IPS-NIHi7 (cell line): ENCODE measurements around the gene DGKZ.
A peak's percentile ranks its signal among the peaks of the same experiment; 100 is the strongest.

Experiments
- DNase-seq: peaks from one replicate; pipeline ENCODE4 v3.0.0; 2012; ENCODE audit warnings: mixed read lengths; ENCODE audit errors: extremely low spot score

Gene DGKZ

DNA sequence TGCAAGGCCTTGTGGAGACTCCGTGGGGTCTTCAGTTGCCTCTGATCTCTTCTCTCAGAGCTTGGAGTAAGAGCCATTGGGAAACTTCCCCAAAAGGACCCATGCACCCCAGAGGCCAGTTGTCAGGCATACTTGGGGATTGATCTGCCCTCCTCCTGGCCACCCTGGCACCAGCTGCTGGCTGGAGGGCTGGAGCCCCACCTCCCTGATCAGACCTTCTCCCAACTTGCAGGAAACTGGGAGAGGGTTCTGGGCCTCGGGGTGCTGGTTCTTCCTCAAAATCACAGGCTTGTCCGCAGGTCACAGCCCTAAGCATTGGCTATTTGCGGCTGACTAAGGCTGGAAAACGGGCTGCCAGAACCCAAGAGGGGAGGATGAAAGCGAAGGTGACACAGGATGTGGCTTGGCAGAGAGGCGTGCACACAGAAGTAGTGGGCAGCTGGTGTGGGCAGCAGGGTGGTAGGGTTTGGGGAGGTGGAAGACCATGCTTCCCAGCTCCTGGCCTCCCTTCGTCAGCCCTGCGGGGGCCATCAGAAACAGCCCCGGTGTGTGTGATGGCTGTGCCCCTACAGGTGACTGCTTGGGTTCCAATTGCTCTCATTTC lies 1.3 kb upstream of the DGKZ start:
- DNase-seq = no peak

DNA sequence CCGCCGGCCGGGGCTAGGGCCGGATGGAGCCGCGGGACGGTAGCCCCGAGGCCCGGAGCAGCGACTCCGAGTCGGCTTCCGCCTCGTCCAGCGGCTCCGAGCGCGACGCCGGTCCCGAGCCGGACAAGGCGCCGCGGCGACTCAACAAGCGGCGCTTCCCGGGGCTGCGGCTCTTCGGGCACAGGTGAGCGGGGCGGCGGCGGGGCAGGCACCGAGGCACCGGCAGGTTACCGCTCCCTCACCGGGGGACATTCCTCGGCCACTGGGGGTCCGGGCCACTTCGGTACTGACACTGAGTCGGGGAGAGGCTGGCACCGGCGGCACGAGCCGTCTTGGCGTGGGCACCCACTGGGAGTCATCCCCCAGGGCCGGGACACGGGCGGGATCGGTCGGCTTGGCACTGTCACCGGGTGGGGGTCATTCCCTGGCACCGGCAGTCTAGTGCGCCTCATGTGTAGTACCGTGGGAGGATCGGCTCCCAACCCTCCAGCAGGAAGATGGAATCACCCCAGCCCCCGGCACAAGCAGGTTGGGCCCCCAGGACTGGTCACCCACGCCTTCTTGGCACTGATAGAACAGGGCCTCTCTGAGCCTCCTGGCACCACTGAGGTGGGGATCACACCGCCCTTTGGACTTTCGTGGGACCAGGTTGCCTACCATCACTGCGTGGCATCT lies 511 bp downstream of the DGKZ start:
- DNase-seq = no peak

GRCh38 chr11:46348566-46349401 lies 1.5 kb downstream of the DGKZ start:
- DNase-seq = no peak

GRCh38 chr11:46350695-46351094 lies 3.4 kb downstream of the DGKZ start:
- no peak for DNase-seq

DNA sequence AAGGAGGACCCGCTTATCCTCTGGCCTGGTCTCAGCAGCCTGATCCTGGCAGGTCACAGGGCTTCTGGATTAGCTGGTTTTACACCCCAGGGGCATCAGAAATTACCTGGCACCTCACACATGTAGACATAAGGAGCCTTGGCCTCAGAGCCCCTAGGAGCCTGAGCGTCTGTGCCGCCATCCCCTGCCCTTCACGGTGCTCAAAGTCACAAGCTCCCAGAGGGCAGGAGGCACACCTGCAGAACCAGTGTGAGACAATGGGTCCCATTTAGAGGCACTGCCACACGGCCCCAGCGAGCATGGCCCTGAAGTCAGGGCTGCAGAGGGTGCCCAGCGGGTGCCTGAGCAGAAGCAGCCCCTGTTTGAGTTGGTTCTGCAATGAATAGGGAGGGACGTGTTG lies 3.9 kb downstream of the DGKZ start:
- no peak for DNase-seq

DNA sequence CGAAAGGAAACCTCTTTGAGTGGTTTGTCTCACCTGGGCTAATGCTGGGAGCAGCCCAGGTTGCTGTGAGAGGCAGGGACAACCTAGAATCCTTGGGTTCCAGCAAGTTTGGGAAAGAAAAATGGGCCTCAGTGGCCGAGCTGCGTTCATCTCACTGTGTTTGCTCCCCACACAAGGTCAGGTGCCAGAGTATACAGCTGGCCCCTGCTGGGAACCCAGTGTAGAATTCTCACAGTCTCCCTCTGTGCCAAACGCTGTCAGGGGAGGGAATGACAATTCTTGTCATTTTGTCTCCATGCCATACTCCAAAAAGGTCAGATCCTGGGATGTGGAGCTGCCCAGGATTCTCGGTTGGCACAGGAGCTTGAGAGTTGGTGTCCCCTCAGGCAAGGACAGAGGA lies 4.3 kb downstream of the DGKZ start:
- DNase-seq = no peak

DNA sequence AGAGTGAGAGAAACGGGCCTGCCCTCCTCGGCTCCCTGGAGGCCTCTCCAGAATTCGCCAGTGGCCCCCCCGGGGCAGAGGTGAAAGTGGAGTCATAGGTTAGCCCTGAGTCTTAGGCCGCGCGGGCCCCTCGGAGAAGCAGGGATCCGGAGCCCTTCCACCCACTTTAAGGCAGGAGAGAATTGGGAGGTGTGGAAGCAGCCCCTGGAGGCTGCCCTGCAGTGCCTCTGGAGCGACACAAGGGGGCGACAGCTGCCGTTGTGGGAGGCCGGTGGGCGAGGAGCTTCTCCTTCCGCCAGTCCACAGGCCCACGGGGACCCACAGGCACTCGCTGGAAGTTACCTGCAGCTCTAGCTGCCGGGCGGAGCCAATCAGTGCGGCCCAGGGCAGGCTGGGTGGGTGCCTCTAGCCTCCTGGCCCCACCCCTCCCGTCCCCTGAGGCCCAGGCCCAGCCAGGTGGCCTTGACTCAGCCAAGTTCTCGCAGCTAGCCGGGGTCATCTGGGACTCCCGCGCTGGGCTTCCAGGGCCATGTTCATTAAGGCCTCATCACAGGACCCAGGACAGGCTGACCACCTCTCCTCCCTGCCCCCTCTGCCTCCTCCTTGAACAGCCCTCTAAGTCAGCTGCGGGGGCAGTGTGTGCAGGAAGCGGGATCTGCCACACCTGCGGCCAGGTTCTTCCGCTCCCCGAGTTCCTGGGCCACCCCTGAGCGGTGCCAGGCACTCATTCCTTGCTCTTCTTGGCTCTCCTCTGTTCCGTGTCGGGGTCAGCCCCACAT lies 5.0 kb downstream of the DGKZ start:
- peak; percentile 73 for DNase-seq

DNA sequence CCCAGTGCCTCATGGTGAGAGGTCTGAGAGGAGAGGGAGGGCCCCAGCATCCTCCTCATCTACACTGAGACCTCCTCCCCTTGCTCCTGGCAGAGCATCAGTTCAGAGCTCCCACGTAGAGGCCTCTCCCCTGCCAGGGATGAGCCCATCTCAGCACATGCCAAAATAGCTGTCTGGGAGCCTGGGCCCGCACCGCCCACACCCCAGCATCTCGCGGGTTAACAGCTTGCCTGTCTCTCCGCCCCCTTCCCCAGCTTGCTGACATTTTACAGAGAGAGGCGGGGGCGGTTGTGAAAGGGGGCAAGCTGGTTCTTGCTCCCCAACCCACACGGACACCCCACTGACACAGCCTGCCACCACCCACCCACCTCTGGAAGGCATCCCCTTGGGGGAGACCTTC lies 6.4 kb downstream of the DGKZ start:
- no peak for DNase-seq

- DNase-seq = no peak
These were observed 9.7 kb downstream of the DGKZ start for GRCh38 chr11:46356924-46357482.

DNA sequence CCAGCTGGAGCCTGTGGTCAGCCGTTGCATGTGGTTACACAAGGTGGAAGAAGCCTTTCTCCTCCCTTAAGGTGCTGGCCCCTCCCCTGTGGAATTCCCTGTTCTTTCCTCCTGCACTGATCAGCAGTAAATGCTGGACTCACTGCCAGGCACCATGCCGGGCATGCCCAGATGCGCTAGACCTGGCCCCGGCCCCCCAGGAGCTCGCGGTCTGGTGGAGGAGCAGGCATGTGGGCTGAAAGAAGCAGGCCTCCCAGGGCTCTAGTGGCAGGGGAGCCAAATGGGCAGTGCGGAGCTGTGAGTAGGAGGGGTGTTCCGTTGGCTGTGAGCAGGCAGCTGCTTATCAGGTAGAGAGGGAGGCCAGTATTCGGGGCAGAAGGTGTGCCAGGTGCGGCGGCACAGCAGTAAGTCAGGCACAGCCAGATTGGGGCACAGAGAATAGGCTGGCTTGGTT lies 10.2 kb downstream of the DGKZ start:
- DNase-seq = no peak

GRCh38 chr11:46359953-46360352 lies 12.7 kb downstream of the DGKZ start:
- DNase-seq = no peak

GRCh38 chr11:46360878-46361277 lies 13.6 kb downstream of the DGKZ start:
- no peak for DNase-seq

DNA sequence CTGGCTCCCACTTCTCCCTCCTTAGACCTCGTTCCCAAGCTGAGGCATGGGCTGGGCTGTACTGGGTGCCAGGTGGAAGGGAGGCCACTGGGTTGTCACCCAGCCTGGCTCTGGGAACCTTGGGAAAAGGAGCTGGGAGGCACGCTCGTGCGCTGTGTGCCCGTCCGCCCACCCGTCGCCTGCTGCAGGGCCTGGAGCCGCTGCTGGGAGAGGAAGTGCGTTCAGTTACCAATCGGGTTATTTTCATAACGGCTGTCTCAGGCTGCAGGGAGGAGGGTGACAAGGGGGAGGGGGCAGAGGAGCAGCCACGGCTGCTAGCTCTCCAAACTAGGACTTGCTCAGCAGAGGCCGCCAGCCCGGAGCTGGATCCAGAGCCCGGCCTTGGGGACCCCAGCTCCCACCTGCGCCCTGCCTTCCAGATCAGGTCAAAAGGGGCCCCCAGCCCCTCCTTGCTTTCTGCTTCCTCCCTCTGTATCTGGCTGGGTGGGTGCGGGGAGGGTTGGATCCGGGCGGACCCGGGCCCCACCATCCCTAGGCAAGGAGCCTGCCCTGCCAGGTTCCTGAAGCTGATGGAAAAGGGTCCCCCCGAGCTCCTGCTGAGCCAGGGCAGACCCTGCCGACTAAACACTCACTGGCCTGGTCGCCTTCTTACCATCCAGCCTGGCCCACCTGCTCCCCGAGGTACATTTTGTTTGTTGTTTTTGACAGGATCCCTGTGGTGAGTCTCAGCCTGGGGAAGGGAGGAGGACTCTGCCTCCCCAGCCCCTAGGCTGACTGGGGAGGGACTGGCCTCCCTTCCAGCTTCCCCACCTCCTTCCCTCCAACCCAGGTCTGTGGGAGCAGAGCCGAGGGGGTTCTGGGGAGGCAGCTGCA lies 14.3 kb downstream of the DGKZ start:
- no peak for DNase-seq

DNA sequence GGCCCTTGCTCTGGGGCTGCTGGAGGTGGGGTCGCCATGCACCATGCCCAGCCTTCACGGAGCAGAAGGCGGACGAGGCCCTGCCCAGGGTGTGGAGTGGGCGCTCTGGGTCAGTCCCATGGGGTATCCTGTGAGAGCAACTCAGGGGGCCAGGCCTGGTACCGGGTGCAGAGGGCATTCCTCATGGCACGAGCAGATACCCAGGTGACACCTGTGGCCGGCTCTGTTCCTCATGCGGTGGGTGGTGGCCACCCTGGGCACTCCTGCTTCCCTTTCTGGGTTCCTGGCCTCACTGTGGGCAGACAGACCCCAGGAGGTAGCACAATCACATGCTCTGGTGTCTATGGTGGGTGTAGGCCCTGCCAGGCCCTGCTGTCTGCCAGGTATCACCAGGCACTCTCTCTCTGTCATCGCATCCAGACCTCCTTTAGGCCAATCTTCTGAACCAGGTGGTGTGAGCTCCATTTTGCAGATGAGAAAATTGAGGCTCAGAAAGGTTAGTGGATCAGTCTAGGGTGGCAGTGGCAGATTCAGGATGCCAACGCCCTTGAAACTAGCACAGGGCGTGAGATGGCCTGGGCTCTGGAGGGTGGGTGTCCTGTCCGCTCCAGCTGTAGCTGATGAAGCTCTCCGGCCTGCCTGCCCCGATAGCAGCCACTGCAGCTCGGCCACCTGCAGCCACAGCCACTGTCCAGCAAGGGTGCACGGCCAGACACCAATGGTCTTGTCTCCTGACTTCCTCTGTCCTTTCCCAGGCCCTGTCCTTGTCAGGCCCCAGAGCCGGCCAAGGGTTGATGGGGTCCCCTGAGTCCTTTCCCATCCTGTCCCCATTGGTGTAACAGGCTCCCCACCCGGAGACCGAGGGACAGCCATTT lies 15.1 kb downstream of the DGKZ start:
- DNase-seq = no peak

DNA sequence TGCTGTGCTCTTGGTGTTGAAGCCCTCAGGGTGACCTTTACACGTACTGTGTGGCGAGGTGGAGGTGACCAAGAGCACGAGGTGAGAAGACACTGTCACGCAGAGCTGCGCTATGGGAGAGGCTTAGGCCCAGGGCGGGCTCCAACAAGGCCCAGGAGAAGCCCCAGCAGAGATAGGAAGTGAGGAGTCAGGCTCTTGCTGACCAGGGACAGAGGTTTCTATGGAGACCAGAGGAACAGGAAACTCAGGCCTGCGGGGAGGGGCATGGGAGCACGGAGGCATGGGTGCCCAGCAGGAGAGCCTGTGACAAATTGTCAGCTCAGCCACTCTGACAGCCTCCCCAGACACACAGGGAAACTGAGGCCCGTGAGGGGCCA lies 15.8 kb downstream of the DGKZ start:
- no peak for DNase-seq

- DNase-seq = no peak
These were observed 16.3 kb downstream of the DGKZ start for GRCh38 chr11:46363455-46364005.

DNA sequence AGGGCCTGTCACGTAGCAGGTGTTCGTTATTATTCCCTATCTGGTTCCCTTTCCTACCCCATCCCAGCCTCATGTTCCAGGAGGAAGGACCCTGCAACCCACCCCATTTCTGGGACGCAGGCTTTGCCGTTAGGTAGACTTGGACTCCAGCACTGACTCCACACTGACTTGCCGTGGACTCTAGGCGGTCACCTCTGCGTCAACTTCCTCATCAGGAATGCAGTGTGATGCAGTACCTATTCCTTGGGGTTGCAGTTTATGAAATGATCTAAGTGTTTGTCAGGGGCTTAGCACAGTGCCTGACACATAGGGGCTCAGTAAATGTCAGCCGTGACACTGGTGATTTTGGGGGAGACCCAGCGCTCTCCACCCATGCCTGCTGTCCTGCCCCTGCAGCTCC lies 16.8 kb downstream of the DGKZ start:
- DNase-seq = no peak

- DNase-seq = no peak
These were observed 17.5 kb downstream of the DGKZ start for GRCh38 chr11:46364791-46365190.

GRCh38 chr11:46366260-46366659 lies 19.0 kb downstream of the DGKZ start:
- no peak for DNase-seq
